AG04449 (cell line): ENCODE measurements around the gene IRAK4.

Experiments
- CTCF ChIA-PET: fragments of 350-600 bp; formaldehyde crosslinking; extraction: SDS; loops from one replicate; lab custom pipeline; 2021; ENCODE audit warnings: antibody characterized with exemption; lab: Yijun Ruan, JAX
- POLR2A ChIA-PET: fragments of 400-600, 350-600 bp; formaldehyde crosslinking; extraction: SDS; loops from one replicate; lab custom pipeline; 2020; ENCODE audit warnings: antibody characterized with exemption, inconsistent platforms; lab: Yijun Ruan, JAX
- DNase-seq: peaks from one replicate; pipeline ENCODE4 v3.0.0-alpha.2; 2010; ENCODE audit warnings: low read depth, low spot score
- H3K4me3 ChIP-seq: 2 replicates; pipeline ENCODE4 v1.5.1; 2011; ENCODE audit warnings: low read depth, mild to moderate bottlenecking, control low read depth, low read length
- TF ChIP-seq, protein P1 (sequence below): IDR thresholded peaks from one replicate; pipeline ENCODE4 v1.5.1; 2011; ENCODE audit warnings: mild to moderate bottlenecking, moderate library complexity, low read length, control low read depth, inconsistent platforms; ENCODE audit not compliant: insufficient read depth; ENCODE audit errors: missing control alignments

IRAK4 gene

DNA sequence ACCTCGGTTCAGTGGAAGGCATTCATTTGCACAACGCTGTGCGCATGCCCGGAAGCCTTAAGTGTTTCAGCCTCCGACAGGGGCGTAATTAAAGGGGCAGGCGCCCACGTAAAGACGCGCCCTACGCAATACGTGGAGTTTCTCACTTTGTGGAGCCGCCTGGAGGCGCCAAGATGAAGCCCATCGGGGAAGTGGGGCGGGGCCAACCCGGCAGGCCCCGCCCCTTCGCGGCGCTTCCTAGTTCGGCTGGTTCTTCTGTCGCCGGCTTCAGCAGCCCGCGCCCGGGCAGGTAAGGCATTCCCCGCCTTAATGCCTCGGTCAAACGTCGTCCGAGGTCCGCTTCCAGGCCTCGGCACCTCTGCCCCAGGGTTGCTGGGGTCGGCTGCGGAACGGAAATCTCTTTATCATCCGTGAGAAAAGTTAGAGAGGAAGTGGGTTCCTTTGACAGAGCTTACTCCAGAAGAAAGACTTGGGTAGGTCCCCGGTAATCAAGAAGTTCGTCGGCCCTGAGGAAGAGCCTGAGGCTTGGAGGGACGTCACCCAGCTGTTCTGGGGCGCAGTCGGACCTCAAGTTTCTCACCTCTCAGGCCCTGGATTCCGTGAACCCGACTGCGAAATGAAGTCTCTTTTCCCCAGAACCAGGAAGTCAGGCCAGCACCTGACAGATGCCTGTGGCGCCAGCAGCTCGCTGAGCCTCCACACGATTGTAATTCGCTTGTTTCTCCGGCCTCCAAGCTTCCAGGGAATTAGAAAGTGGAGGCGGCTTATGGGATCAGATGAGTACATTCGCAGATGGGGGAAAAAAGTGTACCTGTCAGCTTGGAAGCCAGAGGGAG, at the start of gene IRAK4, which contains the start of gene PUS7L:
Gene IRAK4, plus strand, starts transcription at position 224 of the 836 bp plus-strand sequence. CDS start 9,161 bp downstream, outside the sequence.
Gene PUS7L, minus strand, starts transcription at position 63 of the 836 bp plus-strand sequence. CDS start 3,545 bp downstream, outside the sequence.
- ChIA-PET POLR2A (interaction anchor here (0.8 kb wide), 1 partner anchor 48 kb away, joined by 4 read pairs; the partner anchor contains the start of gene TWF1), CTCF (interaction anchor here (0.7 to 3.0 kb wide), 12 partner anchors 10 to 124 kb away, joined by 3 to 15 read pairs (median 6); no protein-coding TSS in a partner anchor)
- peak; percentile 72 for DNase-seq
- H3K4me3 ChIP-seq, result peak within 1 kb of the TSS; percentile 85
- TF ChIP-seq, protein P1, sequence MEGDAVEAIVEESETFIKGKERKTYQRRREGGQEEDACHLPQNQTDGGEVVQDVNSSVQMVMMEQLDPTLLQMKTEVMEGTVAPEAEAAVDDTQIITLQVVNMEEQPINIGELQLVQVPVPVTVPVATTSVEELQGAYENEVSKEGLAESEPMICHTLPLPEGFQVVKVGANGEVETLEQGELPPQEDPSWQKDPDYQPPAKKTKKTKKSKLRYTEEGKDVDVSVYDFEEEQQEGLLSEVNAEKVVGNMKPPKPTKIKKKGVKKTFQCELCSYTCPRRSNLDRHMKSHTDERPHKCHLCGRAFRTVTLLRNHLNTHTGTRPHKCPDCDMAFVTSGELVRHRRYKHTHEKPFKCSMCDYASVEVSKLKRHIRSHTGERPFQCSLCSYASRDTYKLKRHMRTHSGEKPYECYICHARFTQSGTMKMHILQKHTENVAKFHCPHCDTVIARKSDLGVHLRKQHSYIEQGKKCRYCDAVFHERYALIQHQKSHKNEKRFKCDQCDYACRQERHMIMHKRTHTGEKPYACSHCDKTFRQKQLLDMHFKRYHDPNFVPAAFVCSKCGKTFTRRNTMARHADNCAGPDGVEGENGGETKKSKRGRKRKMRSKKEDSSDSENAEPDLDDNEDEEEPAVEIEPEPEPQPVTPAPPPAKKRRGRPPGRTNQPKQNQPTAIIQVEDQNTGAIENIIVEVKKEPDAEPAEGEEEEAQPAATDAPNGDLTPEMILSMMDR, result peak; percentile 55

DNA sequence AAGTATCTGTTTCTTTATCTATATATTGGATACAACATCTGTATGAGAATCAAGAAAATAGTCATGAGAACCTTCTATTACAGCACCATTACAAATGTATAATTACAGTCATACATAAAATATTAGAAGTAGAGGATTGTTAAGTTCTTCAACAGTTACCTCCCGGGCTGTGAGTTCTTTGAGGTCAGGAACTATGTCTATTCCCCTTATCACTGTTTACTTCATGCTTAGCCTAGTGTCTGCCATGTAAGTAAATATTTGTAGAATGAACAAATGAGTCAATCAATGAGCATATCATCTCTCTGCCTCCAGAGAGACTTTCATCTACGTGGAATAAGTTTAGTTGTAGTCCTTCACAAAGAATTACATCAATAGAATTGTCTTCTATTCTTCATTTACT, 47.4 kb upstream of the IRAK4 start:
- no peak overlapping the region for H3K4me3 ChIP-seq
- CTCF ChIA-PET, result interaction anchor here (0.9 kb wide), 1 partner anchor 268 kb away, joined by 5 read pairs; no protein-coding TSS in a partner anchor
- POLR2A ChIA-PET, result no interaction called here
- TF ChIP-seq, protein P1, result no peak
- DNase-seq, result no peak

DNA sequence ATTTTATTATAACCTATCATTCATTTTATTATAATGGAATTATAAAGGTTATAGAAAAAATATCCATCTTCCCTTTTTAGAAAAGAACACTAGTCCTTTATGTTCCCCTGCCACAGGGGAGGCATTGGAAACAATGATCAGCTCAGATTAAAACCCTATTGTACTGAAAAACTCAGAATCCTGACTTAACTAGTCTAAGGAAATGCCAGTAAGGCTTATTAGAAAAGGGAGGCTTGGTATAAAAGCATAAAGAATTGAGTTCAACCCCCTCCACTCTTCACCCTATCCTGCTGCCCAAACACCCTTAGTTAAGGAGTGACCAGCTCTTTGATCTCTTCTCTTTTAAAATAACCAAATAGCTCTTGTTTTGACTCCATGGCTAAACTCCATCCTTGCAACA, 36.1 kb upstream of the IRAK4 start:
- POLR2A ChIA-PET, result no interaction called here
- no peak for DNase-seq
- no peak overlapping the region for H3K4me3 ChIP-seq
- CTCF ChIA-PET, result interaction anchor here (1.5 kb wide), 2 partner anchors 10 to 377 kb away, joined by 3 to 5 read pairs; no protein-coding TSS in a partner anchor
- TF ChIP-seq, protein P1, result no peak

DNA sequence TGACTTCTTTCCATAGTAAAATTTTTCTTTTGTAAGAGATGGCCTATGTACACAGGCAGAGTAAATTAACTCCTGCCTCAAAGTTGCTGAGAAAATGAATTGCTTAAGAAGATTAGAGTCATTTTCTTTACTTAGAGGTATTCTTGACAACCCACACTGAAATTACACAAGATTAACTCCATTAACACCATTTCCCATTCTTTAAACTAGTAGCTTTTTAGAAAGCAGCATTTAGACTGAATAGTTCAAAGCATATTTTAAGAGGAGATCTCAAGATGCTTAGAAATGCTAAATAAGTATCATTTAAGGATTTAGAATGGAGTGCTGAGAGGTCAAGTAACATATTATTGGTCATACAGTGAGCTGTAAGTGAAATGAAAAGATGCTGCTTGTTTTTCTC, 35.6 kb upstream of the IRAK4 start:
- ChIA-PET CTCF (interaction anchor here (1.5 kb wide), 2 partner anchors 9 to 377 kb away, joined by 3 to 5 read pairs; no protein-coding TSS in a partner anchor), POLR2A (no interaction called here)
- H3K4me3 ChIP-seq, result no peak overlapping the region
- DNase-seq, result no peak
- TF ChIP-seq, protein P1, result no peak

DNA sequence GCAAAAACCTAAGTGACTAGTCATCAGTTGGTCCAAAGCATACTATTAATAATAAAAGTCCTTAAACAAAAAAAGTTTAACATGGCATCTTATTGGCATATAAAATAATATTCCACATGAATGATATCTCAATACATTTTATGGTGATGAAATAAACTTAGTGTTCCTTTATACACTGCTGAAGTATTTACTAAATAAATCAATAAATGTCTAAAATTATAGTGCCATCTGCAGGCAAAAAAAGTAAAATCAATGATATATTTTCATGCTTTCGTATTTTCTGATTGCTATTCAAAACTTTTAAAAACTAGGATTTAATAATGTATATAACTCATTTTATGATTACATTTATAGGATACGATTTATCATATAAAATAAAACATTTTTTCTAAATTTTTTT, 30.6 kb upstream of the IRAK4 start:
- DNase-seq, result no peak
- H3K4me3 ChIP-seq, result no peak overlapping the region
- POLR2A ChIA-PET, result no interaction called here
- CTCF ChIA-PET, result no interaction called here
- TF ChIP-seq, protein P1, result no peak

DNA sequence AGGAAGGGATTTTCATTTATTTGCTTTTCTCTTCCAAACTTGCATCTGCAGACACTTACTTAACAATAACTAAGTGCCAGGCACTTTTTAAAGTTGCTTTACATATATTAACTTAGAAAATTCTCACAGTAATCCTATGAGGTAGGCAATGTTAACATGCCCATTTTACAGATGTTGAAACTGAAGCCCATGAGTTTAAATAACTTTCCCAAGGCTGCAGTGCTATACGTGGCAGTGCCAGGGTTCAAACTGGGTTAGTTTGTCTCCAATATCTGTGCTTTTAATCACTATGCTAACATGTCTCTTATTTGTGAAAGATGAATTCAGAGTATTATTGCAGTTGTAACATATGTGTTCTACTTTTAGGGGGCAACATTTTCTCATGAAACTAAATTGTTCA, 30.1 kb upstream of the IRAK4 start:
- H3K4me3 ChIP-seq, result no peak overlapping the region
- TF ChIP-seq, protein P1, result no peak
- POLR2A ChIA-PET, result no interaction called here
- DNase-seq, result no peak
- CTCF ChIA-PET, result interaction anchor here (0.6 to 0.9 kb wide), 2 partner anchors 227 to 1572 kb away, joined by 3 to 4 read pairs; no protein-coding TSS in a partner anchor
